H1 (cell line): Measurements from ENCODE around the gene MX1. TPM values are rescaled to one million over a fixed set of nuclear protein-coding genes. Genes with fewer than 3 reads are reported as not detected.

Experiments
- CTCF ChIA-PET: fragments of 300-600 bp; sonication (Branson Sonifier 250); formaldehyde crosslinking; loops from one replicate; lab custom pipeline; 2021; ENCODE audit not compliant: partially characterized antibody; lab: Charles Lee
- POLR2A ChIA-PET: fragments of 300-600 bp; sonication (Branson Sonifier 250); formaldehyde crosslinking; loops from one replicate; lab custom pipeline; 2021; ENCODE audit warnings: inconsistent platforms; ENCODE audit not compliant: partially characterized antibody; lab: Charles Lee
- DNase-seq, 2 experiments: peaks; one replicate each; pipeline versions ENCODE4 v3.0.0 to v3.0.0-alpha.2; 2010 to 2022; ENCODE audit warnings: low spot score in 2 of 2, low read depth in 1 of 2, mixed read lengths in 1 of 2
- FAIRE-seq: peaks from 2 replicates; lab custom pipeline; 2011; peaks lifted over from hg19 to GRCh38; lab: Jason Lieb, UNC
- H2AFZ ChIP-seq: 2 replicates; pipeline ENCODE4 v1.8.1; 2012; ENCODE audit warnings: low read length, inconsistent platforms
- H2AK5ac ChIP-seq: 2 replicates; pipeline ENCODE4 v1.6.1; 2013; ENCODE audit warnings: low read depth, low read length
- H2BK120ac ChIP-seq: replicated peaks from 2 replicates; pipeline ENCODE3; 2013; ENCODE audit warnings: low read depth, low read length, inconsistent platforms
- H2BK12ac ChIP-seq: 2 replicates; pipeline ENCODE4 v1.6.1; 2013; ENCODE audit warnings: low read depth, low read length
- H2BK15ac ChIP-seq: 2 replicates; pipeline ENCODE4 v1.6.1; 2013; ENCODE audit warnings: low read length
- H2BK20ac ChIP-seq: 2 replicates; pipeline ENCODE4 v1.6.1; 2013; ENCODE audit warnings: low read length
- H2BK5ac ChIP-seq: 2 replicates; pipeline ENCODE4 v1.6.1; 2013; ENCODE audit warnings: low read depth, low read length
- H3K14ac ChIP-seq: 2 replicates; pipeline ENCODE4 v1.6.1; 2013; ENCODE audit warnings: inconsistent platforms; ENCODE audit not compliant: insufficient read length
- H3K18ac ChIP-seq: 2 replicates; pipeline ENCODE4 v1.6.1; 2013; ENCODE audit warnings: low read length; ENCODE audit errors: extremely low read depth
- H3K23ac ChIP-seq: 2 replicates; pipeline ENCODE4 v1.6.1; 2013; ENCODE audit warnings: inconsistent platforms; ENCODE audit not compliant: insufficient read length
- H3K23me2 ChIP-seq: 2 replicates; pipeline ENCODE4 v1.6.1; 2013; ENCODE audit warnings: low read depth, low read length
- H3K27ac ChIP-seq: 2 replicates; pipeline ENCODE4 v1.6.1; 2011; ENCODE audit warnings: low read depth, low read length, inconsistent platforms
- H3K27me3 ChIP-seq, 4 experiments: replicated peaks in 1 of 4; 1 replicate in 1 of 4; 2 replicates in 3 of 4; pipeline versions ENCODE4 v1.6.1 to v1.8.1; 2011 to 2013; ENCODE audit warnings: low read length in 3 of 4, mild to moderate bottlenecking in 3 of 4, inconsistent platforms in 2 of 4, mixed read lengths in 2 of 4, moderate library complexity in 1 of 4; ENCODE audit not compliant: control insufficient read depth in 3 of 4, insufficient read depth in 3 of 4; ENCODE audit errors: extremely low read depth in 1 of 4
- H3K36me3 ChIP-seq, 4 experiments: 2 replicates each; pipeline versions ENCODE4 v1.6.1 to v1.8.1; 2011 to 2013; ENCODE audit warnings: mild to moderate bottlenecking in 4 of 4, low read length in 3 of 4, moderate library complexity in 2 of 4, control low read depth in 1 of 4, inconsistent platforms in 1 of 4; ENCODE audit not compliant: insufficient read depth in 4 of 4, control insufficient read depth in 2 of 4
- H3K4ac ChIP-seq: replicated peaks from 2 replicates; pipeline ENCODE3; 2013; ENCODE audit warnings: low read length, low read depth, mixed read lengths, inconsistent platforms; ENCODE audit not compliant: insufficient read length
- H3K4me1 ChIP-seq, 4 experiments: replicated peaks in 1 of 4; 1 replicate in 1 of 4; 2 replicates in 3 of 4; pipeline versions ENCODE4 v1.6.1 to v1.8.1; 2011 to 2013; ENCODE audit warnings: low read length in 3 of 4, inconsistent platforms in 2 of 4, mixed read lengths in 1 of 4; ENCODE audit not compliant: insufficient read depth in 4 of 4, control insufficient read depth in 3 of 4
- H3K4me2 ChIP-seq, 2 experiments: 2 replicates each; pipeline versions ENCODE4 v1.6.1 to v1.8.1; 2011 to 2013; ENCODE audit warnings: low read depth in 2 of 2, low read length in 2 of 2, control low read depth in 1 of 2, inconsistent platforms in 1 of 2, mild to moderate bottlenecking in 1 of 2; ENCODE audit not compliant: insufficient read depth in 1 of 2
- H3K4me3 ChIP-seq, 4 experiments: fragments of 200-600, 300-600 bp in 1 of 4; sonication (generic), shearing (Covaris generic), sonication (Bioruptor Twin) in 1 of 4; 2 replicates each; pipeline versions ENCODE4 v1.5.1 to v1.8.1; 2011 to 2016; ENCODE audit warnings: low read length in 4 of 4, low read depth in 3 of 4, control low read depth in 2 of 4, inconsistent platforms in 2 of 4, mild to moderate bottlenecking in 2 of 4, mixed read lengths in 1 of 4, moderate library complexity in 1 of 4; ENCODE audit not compliant: insufficient read depth in 2 of 4; ENCODE audit errors: extremely low read depth in 1 of 4
- H3K56ac ChIP-seq: replicated peaks from 2 replicates; pipeline ENCODE3; 2013; ENCODE audit warnings: low read depth, mild to moderate bottlenecking, mixed read lengths, low read length, inconsistent platforms; ENCODE audit not compliant: insufficient read length
- H3K79me1 ChIP-seq: 2 replicates; pipeline ENCODE4 v1.6.1; 2013; ENCODE audit warnings: low read depth, low read length, control low read depth
- H3K79me2 ChIP-seq, 2 experiments: 2 replicates each; pipeline versions ENCODE4 v1.6.1 to v1.8.1; 2012 to 2013; ENCODE audit warnings: low read length in 2 of 2, mild to moderate bottlenecking in 2 of 2, inconsistent platforms in 1 of 2; ENCODE audit not compliant: insufficient read depth in 2 of 2, control insufficient read depth in 1 of 2
- H3K9ac ChIP-seq, 4 experiments: replicated peaks in 1 of 4; 1 replicate in 1 of 4; 2 replicates in 3 of 4; pipeline versions ENCODE4 v1.6.1 to v1.8.1; 2011 to 2013; ENCODE audit warnings: low read depth in 3 of 4, low read length in 3 of 4, control low read depth in 2 of 4, mild to moderate bottlenecking in 2 of 4, moderate library complexity in 2 of 4, inconsistent platforms in 1 of 4; ENCODE audit errors: extremely low read depth in 1 of 4
- H3K9me3 ChIP-seq, 2 experiments: 2 replicates each; pipeline versions ENCODE4 v1.6.1 to v1.8.1; 2012 to 2013; ENCODE audit warnings: mild to moderate bottlenecking in 2 of 2, moderate library complexity in 2 of 2, control low read depth in 1 of 2, inconsistent platforms in 1 of 2, low read depth in 1 of 2, low read length in 1 of 2, mixed read lengths in 1 of 2; ENCODE audit not compliant: insufficient read depth in 2 of 2
- H4K20me1 ChIP-seq, 2 experiments: replicated peaks in 1 of 2; 2 replicates each; pipeline versions ENCODE3 to v1.8.1; 2011 to 2013; ENCODE audit warnings: inconsistent platforms in 2 of 2, low read length in 2 of 2, mild to moderate bottlenecking in 1 of 2; ENCODE audit not compliant: insufficient read depth in 2 of 2, control insufficient read depth in 1 of 2
- H4K5ac ChIP-seq: 2 replicates; pipeline ENCODE4 v1.6.1; 2013; ENCODE audit warnings: low read length, low read depth, mixed read lengths, inconsistent platforms; ENCODE audit not compliant: insufficient read length
- H4K8ac ChIP-seq: 2 replicates; pipeline ENCODE4 v1.8.0; 2013; ENCODE audit warnings: mild to moderate bottlenecking, moderate library complexity, low read length, inconsistent platforms; ENCODE audit not compliant: insufficient read depth; ENCODE audit errors: extremely low read depth
- H4K91ac ChIP-seq: replicated peaks from 2 replicates; pipeline ENCODE3; 2013; ENCODE audit warnings: low read length, mixed read lengths, inconsistent platforms; ENCODE audit not compliant: insufficient read length
- CHD2 ChIP-seq: IDR thresholded peaks from 2 replicates; pipeline ENCODE4 v1.6.1; 2012; ENCODE audit warnings: low read length, improper control_type of control experiment
- NANOG ChIP-seq: IDR thresholded peaks from 2 replicates; pipeline ENCODE4 v1.6.1; 2011; ENCODE audit warnings: low read length, low read depth, mild to moderate bottlenecking, inconsistent platforms; ENCODE audit not compliant: insufficient read depth, poor library complexity, severe bottlenecking
- NRF1 ChIP-seq: IDR thresholded peaks from 2 replicates; pipeline ENCODE4 v1.6.1; 2011; ENCODE audit warnings: mild to moderate bottlenecking, low read depth, low read length, improper control_type of control experiment
- RAD21 ChIP-seq, 2 experiments: IDR thresholded peaks in 1 of 2; conservative IDR thresholded peaks in 1 of 2; 2 replicates each; pipeline ENCODE4 v1.6.1; 2011; ENCODE audit warnings: low read depth in 2 of 2, low read length in 2 of 2, improper control_type of control experiment in 1 of 2, inconsistent platforms in 1 of 2, mild to moderate bottlenecking in 1 of 2, moderate library complexity in 1 of 2
- TEAD4 ChIP-seq: IDR thresholded peaks from 2 replicates; pipeline ENCODE4 v1.6.1; 2012; ENCODE audit warnings: low read depth, low read length, inconsistent platforms, mixed read lengths
- USF2 ChIP-seq: IDR thresholded peaks from 2 replicates; pipeline ENCODE4 v1.6.1; 2011; ENCODE audit warnings: low read length, improper control_type of control experiment
- WGBS, 2 experiments: shearing (Covaris generic) in 1 of 2; methylation state at CpG; one replicate each; pipeline versions ENCODE4 v1.1.6 to v1.1.7; 2013 to 2015; ENCODE audit warnings: low lambda C conversion rate in 2 of 2, mixed read lengths in 2 of 2, inconsistent platforms in 1 of 2, low coverage in 1 of 2, missing lambda C conversion rate in 1 of 2; ENCODE audit not compliant: insufficient replicate concordance in 2 of 2, insufficient coverage in 1 of 2, insufficient read length in 1 of 2; ENCODE audit errors: extremely low coverage in 1 of 2, missing lambda C conversion rate in 1 of 2; 5-methylcytosine and 5-hydroxymethylcytosine counted together
- polyA plus RNA-seq, 7 experiments: library from polyadenylated mRNA; depleted of rRNA in 3 of 7; stranded (reverse) in 5 of 7; unstranded in 2 of 7; fragments of >200 nt in 5 of 7; fragments of 200-250 nt in 2 of 7; gene quantifications; 1 replicate in 5 of 7; 2 replicates in 1 of 7; 4 replicates in 1 of 7; pipeline versions ENCODE4 v1.2.1 to v1.2.3, GENCODE V29; 2011 to 2013; ENCODE audit warnings: missing spikeins in 2 of 7, mixed read lengths in 2 of 7
- total RNA-seq: library from RNA; stranded (reverse); fragmentation: NEBNext Ultra II Directional; extraction: Animal tissue kit (Norgen Biotek cat#: 25700); gene quantifications from 2 replicates; pipeline ENCODE4 v1.2.1, GENCODE V29; 2021

The MX1 gene
- total and polyA plus RNA-seq, 2 of the 8 experiments (the other 6 are each of a cell fraction or from before 2014, with no cell fraction given) = 3.8 to 5.7 TPM

- Histone ChIP-seq H3K4me1 (peaks cover 17 to 39% (median 23%) of the 10 kb centered on the region in 4 experiments), H3K9ac (peak overlapping the region in 1 of 4 experiments; percentile 34; a peak in 2 of 7 replicates), H2BK5ac (peak overlapping the region; percentile 76; the same call in 1 of the 2 replicates), H3K79me2 (no peaks in the 10 kb centered on the region), H4K5ac (peak overlapping the region; percentile 2), H3K27me3 (no peaks in the 10 kb centered on the region), H2AFZ (no peak overlapping the region), H3K4me2 (peak overlapping the region; percentile 50 to 51), H3K36me3 (peaks cover 0 to 3% (median under 1%) of the 10 kb centered on the region in 4 experiments; a peak in 3 of 8 replicates), H3K4me3 (peak overlapping the region in 3 of 4 experiments; percentile 7 to 46 (median 19); a peak in 5 of 8 replicates), H4K91ac (peak overlapping the region; percentile 13), H4K8ac (no peak overlapping the region), H3K23me2 (no peaks in the 10 kb centered on the region; the same call in 1 of the 2 replicates), H3K56ac (no peak overlapping the region), H2BK15ac (no peak overlapping the region), H2AK5ac (0 out of 2 replicates have a peak overlapping the region, but pooled peaks have one; percentile 30), H3K23ac (no peak overlapping the region), H3K4ac (peak overlapping the region; percentile 4), H3K18ac (peak overlapping the region; percentile 86), H3K9me3 (no peaks in the 10 kb centered on the region), H3K79me1 (no peaks in the 10 kb centered on the region), H3K27ac (peak overlapping the region; percentile 60), H2BK20ac (peak overlapping the region; percentile 97; the same call in 1 of the 2 replicates), H2BK12ac (peak overlapping the region; percentile 93; the same call in 1 of the 2 replicates), H4K20me1 (peaks cover 0 to 2% of the 10 kb centered on the region in 2 experiments), H2BK120ac (peak overlapping the region; percentile 41), H3K14ac (no peak overlapping the region)
- peak; percentile 62 to 73 for DNase-seq
- 17% methylated on average over 12 of the region's 15 CpGs; no CpG with 5 or more reads in 1 of the 2 experiments for WGBS, 2 experiments
- FAIRE-seq = no peak
- ChIA-PET CTCF (interaction anchor here (0.7 to 1.1 kb wide), 3 partner anchors 18 to 135 kb away, joined by 3 to 5 read pairs (median 3); no protein-coding TSS in a partner anchor), POLR2A (interaction anchor here (0.6 to 2.1 kb wide), 6 partner anchors 9 to 1851 kb away, joined by 3 to 7 read pairs (median 4); no protein-coding TSS in a partner anchor)
- peak; percentile 88 for TF ChIP-seq TEAD4
- no peak for TF ChIP-seq NRF1
- TF ChIP-seq NANOG = peak; percentile 95
- TF ChIP-seq RAD21 (IDR thresholded peaks at IDR 0.05 in 1 of 2, conservative IDR thresholded peaks at IDR 0.05 in 1 of 2; ENCODE audit: low read depth in 2 of 2, low read length in 2 of 2) = peak; percentile 1 to 8; a peak in 2 of 4 replicates
- TF ChIP-seq CHD2 = peak; percentile 65; the same call in 1 of the 2 replicates
- no peak for TF ChIP-seq USF2
These were observed 51.7 kb downstream of the MX1 start for GRCh38 chr21:41477641-41478318.
